HepG2 (cell line): Measurements from ENCODE around the gene LIMS2. TPM values are rescaled to one million over a fixed set of nuclear protein-coding genes. Genes with fewer than 3 reads are reported as not detected.

Experiments
- AGO2 ChIP-seq: fragments of 200-400 bp; formaldehyde crosslinking; optimal IDR thresholded peaks from 2 replicates; pipeline ENCODE3; 2017; ENCODE audit warnings: mild to moderate bottlenecking, low read depth, low read length, moderate library complexity
- ATRX ChIP-seq: sonication (generic); formaldehyde crosslinking; IDR thresholded peaks from 2 replicates; pipeline ENCODE4 v1.4.0; 2020; ENCODE audit warnings: missing genetic modification reagents, borderline replicate concordance
- ESRRA ChIP-seq: sonication (generic); formaldehyde crosslinking; IDR thresholded peaks from 2 replicates; pipeline ENCODE4 v1.5.1; 2020; ENCODE audit warnings: mild to moderate bottlenecking, low read depth, missing genetic modification reagents
- IRF1 ChIP-seq: sonication (generic); formaldehyde crosslinking; IDR thresholded peaks from 2 replicates; pipeline ENCODE4 v1.4.0; 2020; ENCODE audit warnings: low read depth, mild to moderate bottlenecking, missing genetic modification reagents
- IRX3 ChIP-seq: sonication (generic); formaldehyde crosslinking; IDR thresholded peaks from 2 replicates; pipeline ENCODE4 v1.8.1; 2023; ENCODE audit warnings: mild to moderate bottlenecking, low read depth, missing genetic modification reagents, borderline replicate concordance
- MEF2D ChIP-seq: sonication (generic); formaldehyde crosslinking; IDR thresholded peaks from 2 replicates; pipeline ENCODE4 v1.5.1; 2020; ENCODE audit warnings: mild to moderate bottlenecking, missing genetic modification reagents
- MXD3 ChIP-seq: IDR thresholded peaks from 2 replicates; pipeline ENCODE4 v1.6.1; 2016; ENCODE audit warnings: mild to moderate bottlenecking, missing biosample characterization, missing genetic modification reagents
- NR2C2 ChIP-seq: sonication (generic); formaldehyde crosslinking; IDR thresholded peaks from 2 replicates; pipeline ENCODE4 v1.4.0; 2020; ENCODE audit warnings: missing genetic modification reagents, mild to moderate bottlenecking, moderate library complexity, borderline replicate concordance
- RFX3 ChIP-seq: IDR thresholded peaks from 2 replicates; pipeline ENCODE4 v1.6.1; 2016; ENCODE audit warnings: missing biosample characterization, missing genetic modification reagents
- THAP8 ChIP-seq: sonication (generic); formaldehyde crosslinking; IDR thresholded peaks from 2 replicates; pipeline ENCODE4 v1.5.1; 2020; ENCODE audit warnings: missing genetic modification reagents, mild to moderate bottlenecking, borderline replicate concordance
- THRA ChIP-seq: sonication (generic); formaldehyde crosslinking; IDR thresholded peaks from 2 replicates; pipeline ENCODE4 v1.4.0; 2020; ENCODE audit warnings: missing genetic modification reagents, borderline replicate concordance
- ZBTB1 ChIP-seq: sonication (generic); formaldehyde crosslinking; IDR thresholded peaks from 2 replicates; pipeline ENCODE4 v1.4.0; 2020; ENCODE audit warnings: missing genetic modification reagents, borderline replicate concordance
- ZMYM3 ChIP-seq: sonication (generic); formaldehyde crosslinking; IDR thresholded peaks from 2 replicates; pipeline ENCODE4 v1.5.1; 2020; ENCODE audit warnings: mild to moderate bottlenecking, missing genetic modification reagents
- ZNF501 ChIP-seq: sonication (generic); formaldehyde crosslinking; IDR thresholded peaks from 2 replicates; pipeline ENCODE4 v1.5.1; 2020; ENCODE audit warnings: mild to moderate bottlenecking, moderate library complexity, missing genetic modification reagents
- ZNF556 ChIP-seq: sonication (generic); formaldehyde crosslinking; IDR thresholded peaks from 2 replicates; pipeline ENCODE4 v1.4.0; 2020; ENCODE audit warnings: mild to moderate bottlenecking, missing genetic modification reagents, borderline replicate concordance
- ZNF564 ChIP-seq: sonication (generic); formaldehyde crosslinking; IDR thresholded peaks from 2 replicates; pipeline ENCODE4 v1.8.1; 2023; ENCODE audit warnings: mild to moderate bottlenecking, missing genetic modification reagents
- polyA plus RNA-seq, 8 experiments: library from polyadenylated mRNA; depleted of rRNA in 3 of 8; stranded (reverse) in 7 of 8; unstranded in 1 of 8; fragments of >200 nt; fragmentation: Illumina TruSeq in 4 of 8; extraction: Trizol in 4 of 8; gene quantifications; 2 replicates each; pipeline versions ENCODE4 v1.2.1 to v1.2.3, GENCODE V29; 2011 to 2016; ENCODE audit warnings: low read depth in 4 of 8, missing spikeins in 1 of 8, mixed read lengths in 1 of 8; ENCODE audit not compliant: insufficient read depth in 1 of 8
- total RNA-seq, 5 experiments: library from RNA; depleted of rRNA; stranded (reverse); fragments of >200 nt; fragmentation: Illumina TruSeq; extraction: Trizol; gene quantifications; 2 replicates each; pipeline ENCODE4 v1.2.3, GENCODE V29; 2016; ENCODE audit warnings: low read depth in 1 of 5
- TF ChIP-seq, protein P1 (sequence below): sonication (generic); formaldehyde crosslinking; conservative IDR thresholded peaks from 2 replicates; pipeline ENCODE4 v1.4.0; 2020; ENCODE audit warnings: missing genetic modification reagents
- TF ChIP-seq, protein P2 (sequence below): sonication (generic); formaldehyde crosslinking; IDR thresholded peaks from 2 replicates; pipeline ENCODE4 v1.4.0; 2020; ENCODE audit warnings: missing genetic modification reagents
- TF ChIP-seq, protein P3 (sequence below): sonication (generic); formaldehyde crosslinking; IDR thresholded peaks from 2 replicates; pipeline ENCODE4 v1.4.0; 2020; ENCODE audit warnings: missing genetic modification reagents
- TF ChIP-seq, protein P4 (sequence below): sonication (generic); formaldehyde crosslinking; IDR thresholded peaks from 2 replicates; pipeline ENCODE4 v1.8.0; 2022; ENCODE audit warnings: mild to moderate bottlenecking, missing genetic modification reagents, borderline replicate concordance

Gene LIMS2
- total and polyA plus RNA-seq, 2 of the 13 experiments (the other 11 are each of a cell fraction or from before 2014, with no cell fraction given), result 1.0 to 1.9 TPM

DNA sequence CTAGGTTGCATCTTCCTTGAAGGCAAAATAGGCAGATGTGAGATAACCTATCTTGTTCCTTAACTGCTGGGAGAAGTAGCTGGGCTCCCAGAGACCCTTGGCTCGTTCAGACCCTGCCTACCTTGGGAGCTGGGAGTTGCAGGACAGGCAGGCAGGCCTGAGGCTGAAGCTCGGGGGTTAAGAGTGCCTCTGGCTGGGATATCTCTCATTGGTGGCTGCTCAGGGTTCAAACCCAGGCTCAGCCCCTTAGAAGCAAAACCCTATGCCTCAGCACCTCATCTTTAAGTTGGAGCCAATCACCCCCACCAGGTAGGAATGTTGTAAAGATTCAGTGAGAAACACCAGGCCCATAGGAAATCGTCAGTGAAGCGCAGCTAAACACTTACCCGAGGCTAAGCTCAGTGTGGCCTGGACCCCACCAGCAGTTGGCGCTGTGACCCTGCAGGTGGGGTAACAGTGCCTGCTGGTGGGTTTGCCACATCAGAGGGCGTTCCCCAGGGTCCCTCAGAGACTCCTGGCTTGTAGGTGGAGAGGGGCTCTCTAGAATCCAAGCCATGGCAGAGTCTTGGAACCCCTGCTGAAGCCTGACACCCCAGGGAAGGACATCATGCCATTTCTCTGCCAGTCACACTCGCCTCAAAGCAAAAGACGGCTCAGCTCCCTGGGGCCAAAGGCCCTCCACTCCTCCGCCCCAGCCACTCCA, 84.0 kb downstream of the LIMS2 start (continued):
- TF ChIP-seq ATRX (CRISPR knock-in tag) (no peak), ZNF556 (no peak; the same call in 1 of the 2 replicates), MXD3 (no peak), RFX3 (CRISPR knock-in tag) (no peak), THAP8 (no peak), ZBTB1 (CRISPR knock-in tag) (no peak), MEF2D (CRISPR knock-in tag) (no peak), IRX3 (CRISPR knock-in tag) (no peak), THRA (CRISPR knock-in tag) (peak; percentile 70), ZMYM3 (no peak; the same call in 1 of the 2 replicates), NR2C2 (CRISPR knock-in tag) (no peak), AGO2 (no peak), IRF1 (CRISPR knock-in tag) (no peak), ZNF501 (CRISPR knock-in tag) (peak; percentile 86), ESRRA (CRISPR knock-in tag) (no peak), ZNF564 (CRISPR knock-in tag) (no peak)
- TF ChIP-seq, protein P1, sequence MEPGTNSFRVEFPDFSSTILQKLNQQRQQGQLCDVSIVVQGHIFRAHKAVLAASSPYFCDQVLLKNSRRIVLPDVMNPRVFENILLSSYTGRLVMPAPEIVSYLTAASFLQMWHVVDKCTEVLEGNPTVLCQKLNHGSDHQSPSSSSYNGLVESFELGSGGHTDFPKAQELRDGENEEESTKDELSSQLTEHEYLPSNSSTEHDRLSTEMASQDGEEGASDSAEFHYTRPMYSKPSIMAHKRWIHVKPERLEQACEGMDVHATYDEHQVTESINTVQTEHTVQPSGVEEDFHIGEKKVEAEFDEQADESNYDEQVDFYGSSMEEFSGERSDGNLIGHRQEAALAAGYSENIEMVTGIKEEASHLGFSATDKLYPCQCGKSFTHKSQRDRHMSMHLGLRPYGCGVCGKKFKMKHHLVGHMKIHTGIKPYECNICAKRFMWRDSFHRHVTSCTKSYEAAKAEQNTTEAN (CRISPR knock-in tag), result no peak
- TF ChIP-seq, protein P2, sequence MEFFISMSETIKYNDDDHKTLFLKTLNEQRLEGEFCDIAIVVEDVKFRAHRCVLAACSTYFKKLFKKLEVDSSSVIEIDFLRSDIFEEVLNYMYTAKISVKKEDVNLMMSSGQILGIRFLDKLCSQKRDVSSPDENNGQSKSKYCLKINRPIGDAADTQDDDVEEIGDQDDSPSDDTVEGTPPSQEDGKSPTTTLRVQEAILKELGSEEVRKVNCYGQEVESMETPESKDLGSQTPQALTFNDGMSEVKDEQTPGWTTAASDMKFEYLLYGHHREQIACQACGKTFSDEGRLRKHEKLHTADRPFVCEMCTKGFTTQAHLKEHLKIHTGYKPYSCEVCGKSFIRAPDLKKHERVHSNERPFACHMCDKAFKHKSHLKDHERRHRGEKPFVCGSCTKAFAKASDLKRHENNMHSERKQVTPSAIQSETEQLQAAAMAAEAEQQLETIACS (CRISPR knock-in tag), result no peak
- TF ChIP-seq, protein P3, sequence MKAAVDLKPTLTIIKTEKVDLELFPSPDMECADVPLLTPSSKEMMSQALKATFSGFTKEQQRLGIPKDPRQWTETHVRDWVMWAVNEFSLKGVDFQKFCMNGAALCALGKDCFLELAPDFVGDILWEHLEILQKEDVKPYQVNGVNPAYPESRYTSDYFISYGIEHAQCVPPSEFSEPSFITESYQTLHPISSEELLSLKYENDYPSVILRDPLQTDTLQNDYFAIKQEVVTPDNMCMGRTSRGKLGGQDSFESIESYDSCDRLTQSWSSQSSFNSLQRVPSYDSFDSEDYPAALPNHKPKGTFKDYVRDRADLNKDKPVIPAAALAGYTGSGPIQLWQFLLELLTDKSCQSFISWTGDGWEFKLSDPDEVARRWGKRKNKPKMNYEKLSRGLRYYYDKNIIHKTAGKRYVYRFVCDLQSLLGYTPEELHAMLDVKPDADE (CRISPR knock-in tag), result no peak
- TF ChIP-seq, protein P4, sequence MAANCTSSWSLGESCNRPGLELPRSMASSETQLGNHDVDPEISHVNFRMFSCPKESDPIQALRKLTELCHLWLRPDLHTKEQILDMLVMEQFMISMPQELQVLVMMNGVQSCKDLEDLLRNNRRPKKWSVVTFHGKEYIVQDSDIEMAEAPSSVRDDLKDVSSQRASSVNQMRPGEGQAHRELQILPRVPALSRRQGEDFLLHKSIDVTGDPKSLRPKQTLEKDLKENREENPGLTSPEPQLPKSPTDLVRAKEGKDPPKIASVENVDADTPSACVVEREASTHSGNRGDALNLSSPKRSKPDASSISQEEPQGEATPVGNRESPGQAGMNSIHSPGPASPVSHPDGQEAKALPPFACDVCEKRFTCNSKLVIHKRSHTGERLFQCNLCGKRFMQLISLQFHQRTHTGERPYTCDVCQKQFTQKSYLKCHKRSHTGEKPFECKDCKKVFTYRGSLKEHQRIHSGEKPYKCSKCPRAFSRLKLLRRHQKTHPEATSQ (CRISPR knock-in tag), result no peak
